H1 (cell line): Measurements from ENCODE around the gene DYNLL1. TPM values are rescaled to one million over a fixed set of nuclear protein-coding genes. Genes with fewer than 3 reads are reported as not detected.
A peak's percentile ranks its signal among the peaks of the same experiment; 100 is the strongest.

Experiments
- NANOG ChIP-seq: IDR thresholded peaks from 2 replicates; pipeline ENCODE4 v1.6.1; 2011; ENCODE audit warnings: low read length, low read depth, mild to moderate bottlenecking, inconsistent platforms; ENCODE audit not compliant: insufficient read depth, poor library complexity, severe bottlenecking
- PHF8 ChIP-seq: fragments of 200-600 bp; sonication (generic); conservative IDR thresholded peaks from 2 replicates; pipeline ENCODE4 v1.7.1; 2012; ENCODE audit warnings: low read depth, mild to moderate bottlenecking, inconsistent platforms, low read length, moderate library complexity
- TAF7 ChIP-seq: optimal IDR thresholded peaks from 2 replicates; pipeline ENCODE3; 2011; ENCODE audit warnings: low read depth, mild to moderate bottlenecking, inconsistent platforms, low read length, moderate library complexity, borderline replicate concordance
- TEAD4 ChIP-seq: IDR thresholded peaks from 2 replicates; pipeline ENCODE4 v1.6.1; 2012; ENCODE audit warnings: low read depth, low read length, inconsistent platforms, mixed read lengths
- polyA plus RNA-seq, 7 experiments: library from polyadenylated mRNA; depleted of rRNA in 3 of 7; stranded (reverse) in 5 of 7; unstranded in 2 of 7; fragments of >200 nt in 5 of 7; fragments of 200-250 nt in 2 of 7; gene quantifications; 1 replicate in 5 of 7; 2 replicates in 1 of 7; 4 replicates in 1 of 7; pipeline versions ENCODE4 v1.2.1 to v1.2.3, GENCODE V29; 2011 to 2013; ENCODE audit warnings: missing spikeins in 2 of 7, mixed read lengths in 2 of 7
- total RNA-seq: library from RNA; stranded (reverse); fragmentation: NEBNext Ultra II Directional; extraction: Animal tissue kit (Norgen Biotek cat#: 25700); gene quantifications from 2 replicates; pipeline ENCODE4 v1.2.1, GENCODE V29; 2021
- TF ChIP-seq, protein P1 (sequence below): fragments of 300-600 bp; sonication (generic); IDR thresholded peaks from 2 replicates; pipeline ENCODE4 v1.7.1; 2012; ENCODE audit warnings: low read length, moderate library complexity, mild to moderate bottlenecking, inconsistent platforms; ENCODE audit not compliant: insufficient replicate concordance
- TF ChIP-seq, protein P2 (sequence below), 3 experiments: IDR thresholded peaks; 1 replicate in 2 of 3; 2 replicates in 1 of 3; pipeline versions ENCODE4 v1.5.1 to v1.6.1; 2011; ENCODE audit warnings: low read length in 3 of 3, mild to moderate bottlenecking in 3 of 3, inconsistent platforms in 2 of 3, low read depth in 1 of 3, moderate library complexity in 1 of 3; ENCODE audit not compliant: insufficient read depth in 1 of 3; ENCODE audit errors: control extremely low read depth in 1 of 3

Gene DYNLL1
- total and polyA plus RNA-seq, 2 of the 8 experiments (the other 6 are each of a cell fraction or from before 2014, with no cell fraction given): 423 to 488 TPM

DNA sequence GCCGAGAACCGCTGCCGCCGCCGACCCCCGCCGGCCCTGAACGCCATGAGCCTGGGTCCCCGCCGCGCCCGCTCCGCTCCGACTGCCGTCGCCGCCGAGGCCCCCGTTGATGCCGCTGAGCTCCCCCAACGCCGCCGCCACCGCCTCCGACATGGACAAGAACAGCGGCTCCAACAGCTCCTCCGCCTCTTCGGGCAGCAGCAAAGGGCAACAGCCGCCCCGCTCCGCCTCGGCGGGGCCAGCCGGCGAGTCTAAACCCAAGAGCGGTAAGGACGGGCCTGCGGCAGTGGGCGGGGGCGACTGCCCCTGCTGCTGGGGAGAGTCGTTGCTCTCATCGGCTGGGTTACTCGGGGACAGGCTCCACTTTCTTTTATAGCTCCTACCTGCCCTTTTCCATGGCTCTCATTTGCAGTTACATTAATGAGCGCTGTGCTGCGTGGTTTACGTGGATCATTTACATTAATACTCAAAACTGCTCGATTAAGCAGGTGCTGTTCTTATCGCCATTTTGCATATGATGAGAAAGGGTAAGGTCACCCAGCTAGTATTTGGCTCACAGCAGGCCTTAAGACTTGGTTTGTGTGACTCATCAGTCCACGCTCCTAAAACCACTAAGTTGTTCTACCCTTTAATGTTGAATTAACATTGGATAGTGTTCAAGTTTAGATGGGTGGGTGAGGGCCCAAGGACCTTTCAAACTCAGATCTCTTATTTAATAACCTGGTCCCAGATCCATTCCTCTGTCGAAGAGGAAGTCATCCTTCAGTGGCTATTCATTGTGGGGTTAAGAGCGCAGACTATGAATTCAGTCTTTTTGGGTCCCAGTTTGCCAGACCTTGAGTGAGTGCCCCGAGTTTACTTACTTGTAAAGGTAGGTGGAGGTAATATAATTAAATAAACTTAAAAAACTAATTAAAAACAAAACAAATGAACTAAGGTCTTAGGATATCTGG is 39.1 kb downstream of the DYNLL1 start (continued):
- TF ChIP-seq, protein P1, sequence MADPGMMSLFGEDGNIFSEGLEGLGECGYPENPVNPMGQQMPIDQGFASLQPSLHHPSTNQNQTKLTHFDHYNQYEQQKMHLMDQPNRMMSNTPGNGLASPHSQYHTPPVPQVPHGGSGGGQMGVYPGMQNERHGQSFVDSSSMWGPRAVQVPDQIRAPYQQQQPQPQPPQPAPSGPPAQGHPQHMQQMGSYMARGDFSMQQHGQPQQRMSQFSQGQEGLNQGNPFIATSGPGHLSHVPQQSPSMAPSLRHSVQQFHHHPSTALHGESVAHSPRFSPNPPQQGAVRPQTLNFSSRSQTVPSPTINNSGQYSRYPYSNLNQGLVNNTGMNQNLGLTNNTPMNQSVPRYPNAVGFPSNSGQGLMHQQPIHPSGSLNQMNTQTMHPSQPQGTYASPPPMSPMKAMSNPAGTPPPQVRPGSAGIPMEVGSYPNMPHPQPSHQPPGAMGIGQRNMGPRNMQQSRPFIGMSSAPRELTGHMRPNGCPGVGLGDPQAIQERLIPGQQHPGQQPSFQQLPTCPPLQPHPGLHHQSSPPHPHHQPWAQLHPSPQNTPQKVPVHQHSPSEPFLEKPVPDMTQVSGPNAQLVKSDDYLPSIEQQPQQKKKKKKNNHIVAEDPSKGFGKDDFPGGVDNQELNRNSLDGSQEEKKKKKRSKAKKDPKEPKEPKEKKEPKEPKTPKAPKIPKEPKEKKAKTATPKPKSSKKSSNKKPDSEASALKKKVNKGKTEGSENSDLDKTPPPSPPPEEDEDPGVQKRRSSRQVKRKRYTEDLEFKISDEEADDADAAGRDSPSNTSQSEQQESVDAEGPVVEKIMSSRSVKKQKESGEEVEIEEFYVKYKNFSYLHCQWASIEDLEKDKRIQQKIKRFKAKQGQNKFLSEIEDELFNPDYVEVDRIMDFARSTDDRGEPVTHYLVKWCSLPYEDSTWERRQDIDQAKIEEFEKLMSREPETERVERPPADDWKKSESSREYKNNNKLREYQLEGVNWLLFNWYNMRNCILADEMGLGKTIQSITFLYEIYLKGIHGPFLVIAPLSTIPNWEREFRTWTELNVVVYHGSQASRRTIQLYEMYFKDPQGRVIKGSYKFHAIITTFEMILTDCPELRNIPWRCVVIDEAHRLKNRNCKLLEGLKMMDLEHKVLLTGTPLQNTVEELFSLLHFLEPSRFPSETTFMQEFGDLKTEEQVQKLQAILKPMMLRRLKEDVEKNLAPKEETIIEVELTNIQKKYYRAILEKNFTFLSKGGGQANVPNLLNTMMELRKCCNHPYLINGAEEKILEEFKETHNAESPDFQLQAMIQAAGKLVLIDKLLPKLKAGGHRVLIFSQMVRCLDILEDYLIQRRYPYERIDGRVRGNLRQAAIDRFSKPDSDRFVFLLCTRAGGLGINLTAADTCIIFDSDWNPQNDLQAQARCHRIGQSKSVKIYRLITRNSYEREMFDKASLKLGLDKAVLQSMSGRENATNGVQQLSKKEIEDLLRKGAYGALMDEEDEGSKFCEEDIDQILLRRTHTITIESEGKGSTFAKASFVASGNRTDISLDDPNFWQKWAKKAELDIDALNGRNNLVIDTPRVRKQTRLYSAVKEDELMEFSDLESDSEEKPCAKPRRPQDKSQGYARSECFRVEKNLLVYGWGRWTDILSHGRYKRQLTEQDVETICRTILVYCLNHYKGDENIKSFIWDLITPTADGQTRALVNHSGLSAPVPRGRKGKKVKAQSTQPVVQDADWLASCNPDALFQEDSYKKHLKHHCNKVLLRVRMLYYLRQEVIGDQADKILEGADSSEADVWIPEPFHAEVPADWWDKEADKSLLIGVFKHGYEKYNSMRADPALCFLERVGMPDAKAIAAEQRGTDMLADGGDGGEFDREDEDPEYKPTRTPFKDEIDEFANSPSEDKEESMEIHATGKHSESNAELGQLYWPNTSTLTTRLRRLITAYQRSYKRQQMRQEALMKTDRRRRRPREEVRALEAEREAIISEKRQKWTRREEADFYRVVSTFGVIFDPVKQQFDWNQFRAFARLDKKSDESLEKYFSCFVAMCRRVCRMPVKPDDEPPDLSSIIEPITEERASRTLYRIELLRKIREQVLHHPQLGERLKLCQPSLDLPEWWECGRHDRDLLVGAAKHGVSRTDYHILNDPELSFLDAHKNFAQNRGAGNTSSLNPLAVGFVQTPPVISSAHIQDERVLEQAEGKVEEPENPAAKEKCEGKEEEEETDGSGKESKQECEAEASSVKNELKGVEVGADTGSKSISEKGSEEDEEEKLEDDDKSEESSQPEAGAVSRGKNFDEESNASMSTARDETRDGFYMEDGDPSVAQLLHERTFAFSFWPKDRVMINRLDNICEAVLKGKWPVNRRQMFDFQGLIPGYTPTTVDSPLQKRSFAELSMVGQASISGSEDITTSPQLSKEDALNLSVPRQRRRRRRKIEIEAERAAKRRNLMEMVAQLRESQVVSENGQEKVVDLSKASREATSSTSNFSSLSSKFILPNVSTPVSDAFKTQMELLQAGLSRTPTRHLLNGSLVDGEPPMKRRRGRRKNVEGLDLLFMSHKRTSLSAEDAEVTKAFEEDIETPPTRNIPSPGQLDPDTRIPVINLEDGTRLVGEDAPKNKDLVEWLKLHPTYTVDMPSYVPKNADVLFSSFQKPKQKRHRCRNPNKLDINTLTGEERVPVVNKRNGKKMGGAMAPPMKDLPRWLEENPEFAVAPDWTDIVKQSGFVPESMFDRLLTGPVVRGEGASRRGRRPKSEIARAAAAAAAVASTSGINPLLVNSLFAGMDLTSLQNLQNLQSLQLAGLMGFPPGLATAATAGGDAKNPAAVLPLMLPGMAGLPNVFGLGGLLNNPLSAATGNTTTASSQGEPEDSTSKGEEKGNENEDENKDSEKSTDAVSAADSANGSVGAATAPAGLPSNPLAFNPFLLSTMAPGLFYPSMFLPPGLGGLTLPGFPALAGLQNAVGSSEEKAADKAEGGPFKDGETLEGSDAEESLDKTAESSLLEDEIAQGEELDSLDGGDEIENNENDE: no peak
- TF ChIP-seq TAF7: peak; percentile 50
- TF ChIP-seq PHF8: no peak; the same call in 1 of the 2 replicates
- no peak for TF ChIP-seq TEAD4
- no peak for TF ChIP-seq NANOG
- TF ChIP-seq, protein P2, sequence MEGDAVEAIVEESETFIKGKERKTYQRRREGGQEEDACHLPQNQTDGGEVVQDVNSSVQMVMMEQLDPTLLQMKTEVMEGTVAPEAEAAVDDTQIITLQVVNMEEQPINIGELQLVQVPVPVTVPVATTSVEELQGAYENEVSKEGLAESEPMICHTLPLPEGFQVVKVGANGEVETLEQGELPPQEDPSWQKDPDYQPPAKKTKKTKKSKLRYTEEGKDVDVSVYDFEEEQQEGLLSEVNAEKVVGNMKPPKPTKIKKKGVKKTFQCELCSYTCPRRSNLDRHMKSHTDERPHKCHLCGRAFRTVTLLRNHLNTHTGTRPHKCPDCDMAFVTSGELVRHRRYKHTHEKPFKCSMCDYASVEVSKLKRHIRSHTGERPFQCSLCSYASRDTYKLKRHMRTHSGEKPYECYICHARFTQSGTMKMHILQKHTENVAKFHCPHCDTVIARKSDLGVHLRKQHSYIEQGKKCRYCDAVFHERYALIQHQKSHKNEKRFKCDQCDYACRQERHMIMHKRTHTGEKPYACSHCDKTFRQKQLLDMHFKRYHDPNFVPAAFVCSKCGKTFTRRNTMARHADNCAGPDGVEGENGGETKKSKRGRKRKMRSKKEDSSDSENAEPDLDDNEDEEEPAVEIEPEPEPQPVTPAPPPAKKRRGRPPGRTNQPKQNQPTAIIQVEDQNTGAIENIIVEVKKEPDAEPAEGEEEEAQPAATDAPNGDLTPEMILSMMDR (IDR thresholded peaks at IDR 0.05; ENCODE audit: control extremely low read depth in 1 of 3, insufficient read depth in 1 of 3, low read depth in 1 of 3, low read length in 3 of 3): peak in 2 of 3 experiments; percentile 9 to 26; a peak in 3 of 4 replicates
